ENCODE measurements around the gene GALNT9. TPM values are rescaled to one million over a fixed set of nuclear protein-coding genes. Genes with fewer than 3 reads are reported as not detected.

GALNT9 gene
- total RNA-seq, 1 donor from 2014 or later, result 2.1 TPM

DNA sequence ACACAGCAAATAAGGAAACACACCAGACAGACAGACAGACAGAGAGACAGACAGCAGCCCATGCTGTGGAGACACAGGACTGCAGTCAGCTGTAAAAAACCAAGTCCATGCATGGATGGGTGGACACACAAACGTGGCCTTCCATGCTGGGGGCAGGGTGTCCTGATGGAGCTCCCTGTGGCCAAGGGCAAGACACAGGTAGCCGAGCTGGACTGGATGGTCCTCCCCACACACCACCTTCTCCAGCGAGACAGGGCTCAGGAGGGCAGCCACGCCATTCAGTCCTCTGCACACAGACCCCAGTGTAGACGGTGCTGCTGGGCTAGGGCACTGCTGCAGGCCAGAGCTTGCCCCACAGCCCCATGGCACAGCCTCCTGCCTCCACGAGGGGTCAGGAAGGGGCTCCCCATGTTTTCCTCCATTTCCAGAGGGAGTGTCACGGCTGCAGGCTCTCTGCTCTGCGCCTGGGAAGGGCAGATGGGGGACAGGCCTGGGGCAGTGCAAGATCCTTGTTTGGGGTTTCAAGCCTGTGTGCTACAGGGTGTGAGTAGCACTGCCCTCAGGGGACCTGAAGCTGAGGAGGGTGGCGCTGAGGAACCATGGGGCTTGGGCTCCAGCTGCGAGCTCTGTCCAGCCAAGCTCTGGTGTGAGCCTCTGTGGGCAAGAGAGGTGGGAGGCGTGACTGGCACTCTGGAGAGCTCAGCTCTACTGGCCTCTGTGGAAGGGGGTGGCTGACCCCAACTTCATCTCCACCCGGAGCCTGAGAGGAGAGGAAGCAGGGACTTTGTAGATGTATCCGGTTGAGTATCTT lies 67.9 kb downstream of the GALNT9 start:
- DNase-seq (ENCODE audit: low read depth) (no peak), FAIRE-seq (no peak)
- Mint-ChIP-seq H3K9me3 (ENCODE audit: unreplicated experiment) (no peaks in the 10 kb centered on the region), H3K4me3 (ENCODE audit: unreplicated experiment) (no peak overlapping the region), H3K27ac (ENCODE audit: unreplicated experiment) (no peak overlapping the region), H3K36me3 (ENCODE audit: low read depth, unreplicated experiment) (peaks cover 11% of the 10 kb centered on the region), H3K27me3 (ENCODE audit: low read depth, unreplicated experiment) (peaks cover 59% of the 10 kb centered on the region), H3K4me1 (ENCODE audit: low read depth, unreplicated experiment) (no peaks in the 10 kb centered on the region)
- Histone ChIP-seq H3K4me3 (ENCODE audit: insufficient read depth, low read depth, low read length) (no peak overlapping the region), H3K79me2 (ENCODE audit: insufficient read depth, low read length) (no peaks in the 10 kb centered on the region), H2AFZ (ENCODE audit: low read depth, low read length) (no peak overlapping the region), H3K27ac (ENCODE audit: low read depth, low read length) (no peak overlapping the region), H3K4me2 (ENCODE audit: low read length) (no peak overlapping the region), H3K9ac (ENCODE audit: low read length) (no peak overlapping the region), H3K9me3 (ENCODE audit: insufficient read depth, low read depth, low read length) (no peaks in the 10 kb centered on the region), H4K20me1 (ENCODE audit: insufficient read depth, low read length) (no peaks in the 10 kb centered on the region), H3K27me3 (ENCODE audit: insufficient read depth, low read length) (no peaks in the 10 kb centered on the region), H3K36me3 (ENCODE audit: insufficient read depth, low read length) (no peaks in the 10 kb centered on the region), H3K4me1 (ENCODE audit: insufficient read depth, low read length) (no peaks in the 10 kb centered on the region)
- TF ChIP-seq, protein P1, sequence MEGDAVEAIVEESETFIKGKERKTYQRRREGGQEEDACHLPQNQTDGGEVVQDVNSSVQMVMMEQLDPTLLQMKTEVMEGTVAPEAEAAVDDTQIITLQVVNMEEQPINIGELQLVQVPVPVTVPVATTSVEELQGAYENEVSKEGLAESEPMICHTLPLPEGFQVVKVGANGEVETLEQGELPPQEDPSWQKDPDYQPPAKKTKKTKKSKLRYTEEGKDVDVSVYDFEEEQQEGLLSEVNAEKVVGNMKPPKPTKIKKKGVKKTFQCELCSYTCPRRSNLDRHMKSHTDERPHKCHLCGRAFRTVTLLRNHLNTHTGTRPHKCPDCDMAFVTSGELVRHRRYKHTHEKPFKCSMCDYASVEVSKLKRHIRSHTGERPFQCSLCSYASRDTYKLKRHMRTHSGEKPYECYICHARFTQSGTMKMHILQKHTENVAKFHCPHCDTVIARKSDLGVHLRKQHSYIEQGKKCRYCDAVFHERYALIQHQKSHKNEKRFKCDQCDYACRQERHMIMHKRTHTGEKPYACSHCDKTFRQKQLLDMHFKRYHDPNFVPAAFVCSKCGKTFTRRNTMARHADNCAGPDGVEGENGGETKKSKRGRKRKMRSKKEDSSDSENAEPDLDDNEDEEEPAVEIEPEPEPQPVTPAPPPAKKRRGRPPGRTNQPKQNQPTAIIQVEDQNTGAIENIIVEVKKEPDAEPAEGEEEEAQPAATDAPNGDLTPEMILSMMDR (IDR thresholded peaks at IDR 0.05; ENCODE audit: insufficient read depth, low read depth, low read length), result no peak
- TF ChIP-seq EZH2 (IDR thresholded peaks at IDR 0.05; ENCODE audit: insufficient read depth, low read length), result no peak

- no peaks in the 10 kb centered on the region for H3K79me2 ChIP-seq (ENCODE audit: insufficient read depth, low read length)
- no peak overlapping the region for H3K4me3 ChIP-seq (ENCODE audit: insufficient read depth, low read depth, low read length)
- H3K4me2 ChIP-seq (ENCODE audit: low read length), result no peak overlapping the region
- no peaks in the 10 kb centered on the region for H4K20me1 ChIP-seq (ENCODE audit: insufficient read depth, low read length)
- DNase-seq (ENCODE audit: low read depth) (no peak), FAIRE-seq (no peak)
- no peaks in the 10 kb centered on the region for H3K4me1 ChIP-seq (ENCODE audit: insufficient read depth, low read length)
- peak overlapping the region; percentile 45 for H3K4me3 Mint-ChIP-seq (ENCODE audit: unreplicated experiment)
- H3K27ac Mint-ChIP-seq (ENCODE audit: unreplicated experiment), result no peak overlapping the region
- no peak overlapping the region for H2AFZ ChIP-seq (ENCODE audit: low read depth, low read length)
- TF ChIP-seq, protein P1 (IDR thresholded peaks at IDR 0.05; ENCODE audit: insufficient read depth, low read depth, low read length), result no peak
- no peak for TF ChIP-seq EZH2 (IDR thresholded peaks at IDR 0.05; ENCODE audit: insufficient read depth, low read length)
- no peaks in the 10 kb centered on the region for H3K4me1 Mint-ChIP-seq (ENCODE audit: low read depth, unreplicated experiment)
- H3K36me3 Mint-ChIP-seq (ENCODE audit: low read depth, unreplicated experiment), result peaks cover 11% of the 10 kb centered on the region
- no peaks in the 10 kb centered on the region for H3K9me3 Mint-ChIP-seq (ENCODE audit: unreplicated experiment)
- H3K27me3 Mint-ChIP-seq (ENCODE audit: low read depth, unreplicated experiment), result peaks cover 60% of the 10 kb centered on the region
- H3K36me3 ChIP-seq (ENCODE audit: insufficient read depth, low read length), result no peaks in the 10 kb centered on the region
- no peaks in the 10 kb centered on the region for H3K27me3 ChIP-seq (ENCODE audit: insufficient read depth, low read length)
- H3K9me3 ChIP-seq (ENCODE audit: insufficient read depth, low read depth, low read length), result no peaks in the 10 kb centered on the region
- no peak overlapping the region for H3K27ac ChIP-seq (ENCODE audit: low read depth, low read length)
- no peak overlapping the region for H3K9ac ChIP-seq (ENCODE audit: low read length)
Observed at GRCh38 chr12:132260721-132261120, 68.7 kb downstream of the GALNT9 start.

Data from astrocyte (in vitro differentiated cells and primary cell).